Activated effector memory CD4-positive, alpha-beta T cell treated with anti-CD3 and anti-CD28 coated beads, Interleukin-2, amount 50 U/mL, for 16 hours (primary cell): ENCODE measurements around the gene MAP2K7.
"Not testable (repeated sequence)": the region's sequence is repeated elsewhere in the genome, so short reads cannot be mapped to it uniquely, and the experiment has no call there.

Source experiments
- DNase-seq: peaks from one replicate; pipeline ENCODE4 v3.0.0-alpha.2; 2020

The MAP2K7 gene

DNA sequence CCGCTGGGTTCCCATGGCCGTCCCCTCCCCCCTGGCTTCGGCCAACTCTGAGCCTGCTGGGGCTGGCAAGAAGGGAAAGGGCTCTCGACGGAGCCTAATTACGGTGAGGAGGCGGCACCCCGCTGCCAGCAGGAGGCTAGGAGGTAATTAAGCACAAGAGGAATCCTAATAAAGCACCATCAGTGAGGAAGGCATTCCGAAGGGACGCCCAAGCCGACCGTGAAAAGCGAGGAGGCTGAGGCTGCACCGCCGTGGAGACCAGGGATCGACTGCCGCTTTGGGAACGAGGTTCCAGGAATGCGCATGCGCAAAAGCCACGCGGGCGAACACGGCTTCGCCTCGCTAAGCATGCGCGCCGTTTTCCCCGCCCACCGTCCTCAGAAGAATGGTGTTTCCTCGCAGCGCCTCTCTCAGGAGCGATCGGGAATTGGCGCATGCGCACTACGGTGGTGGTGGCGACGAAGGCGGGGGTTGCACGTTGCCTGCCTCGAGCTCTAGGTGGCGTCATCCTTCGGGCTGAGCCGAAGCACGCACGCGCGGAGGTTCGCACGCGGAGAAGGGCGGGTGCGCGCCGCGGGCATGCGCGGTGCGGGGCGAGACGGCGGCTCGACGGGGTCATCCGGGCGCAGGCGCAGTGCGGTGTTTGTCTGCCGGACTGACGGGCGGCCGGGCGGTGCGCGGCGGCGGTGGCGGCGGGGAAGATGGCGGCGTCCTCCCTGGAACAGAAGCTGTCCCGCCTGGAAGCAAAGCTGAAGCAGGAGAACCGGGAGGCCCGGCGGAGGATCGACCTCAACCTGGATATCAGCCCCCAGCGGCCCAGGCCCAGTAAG, at the start of gene MAP2K7:
MAP2K7 (plus strand) TSS at position 634 of the 830 bp plus-strand sequence; CDS start at position 702, 68 bp downstream.
- peak; percentile 100 for DNase-seq

DNA sequence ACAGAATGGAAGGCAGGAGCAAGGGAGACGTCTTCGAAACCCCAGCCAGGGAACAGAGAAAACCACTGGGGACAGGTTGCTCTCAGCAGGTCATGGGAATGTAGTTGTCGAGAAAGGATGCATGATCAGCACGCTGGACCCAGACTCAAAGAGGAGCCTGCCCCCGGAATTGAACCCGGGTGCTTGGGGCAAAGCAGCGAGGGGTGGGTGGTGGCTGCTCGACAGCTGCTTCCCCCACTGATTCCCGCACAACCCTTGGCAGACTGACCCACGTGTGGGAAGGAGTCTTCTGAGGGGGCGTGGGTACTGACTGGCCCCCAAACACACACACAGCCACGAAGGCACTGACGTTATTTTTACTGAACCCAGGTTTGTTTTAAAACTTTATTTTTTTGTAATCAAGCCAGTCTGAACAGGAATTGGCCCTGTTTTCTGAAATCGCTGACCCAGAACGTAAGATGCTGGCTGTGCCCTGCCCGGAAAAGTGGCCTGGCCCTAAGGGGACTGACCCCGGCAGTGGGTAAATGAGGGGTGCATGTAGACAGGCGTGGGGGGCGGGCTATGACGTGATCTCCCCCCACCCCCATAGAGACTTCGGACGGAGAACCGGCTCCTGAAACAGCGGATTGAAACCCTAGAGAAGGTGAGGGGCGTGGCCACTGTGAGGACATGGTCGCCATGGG, 48.1 kb upstream of the MAP2K7 start:
- DNase-seq: no peak

DNA sequence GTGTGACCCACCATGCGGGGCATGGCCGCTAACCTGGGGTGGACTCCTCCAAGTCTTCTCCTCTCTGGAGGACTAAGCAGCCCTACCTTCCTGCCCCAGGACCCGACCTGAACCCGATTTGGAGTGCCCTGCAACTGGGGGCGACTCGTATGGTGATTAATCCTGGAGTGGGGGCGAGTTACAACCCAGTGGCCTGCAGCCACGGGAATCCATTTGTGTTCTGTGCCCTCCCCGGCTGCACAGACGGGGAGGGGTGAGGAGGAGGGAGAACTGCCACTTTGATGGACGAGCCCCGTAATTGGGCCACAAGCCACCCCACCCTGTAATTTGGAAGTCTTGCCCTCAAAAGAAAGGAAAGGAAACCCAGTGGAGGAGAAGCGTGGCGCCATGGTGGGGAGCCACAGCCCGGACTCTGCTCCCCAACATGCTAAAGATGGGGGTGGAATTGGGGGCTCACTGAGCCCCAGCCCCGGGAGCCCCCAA, 47.5 kb upstream of the MAP2K7 start:
- DNase-seq: no peak

DNA sequence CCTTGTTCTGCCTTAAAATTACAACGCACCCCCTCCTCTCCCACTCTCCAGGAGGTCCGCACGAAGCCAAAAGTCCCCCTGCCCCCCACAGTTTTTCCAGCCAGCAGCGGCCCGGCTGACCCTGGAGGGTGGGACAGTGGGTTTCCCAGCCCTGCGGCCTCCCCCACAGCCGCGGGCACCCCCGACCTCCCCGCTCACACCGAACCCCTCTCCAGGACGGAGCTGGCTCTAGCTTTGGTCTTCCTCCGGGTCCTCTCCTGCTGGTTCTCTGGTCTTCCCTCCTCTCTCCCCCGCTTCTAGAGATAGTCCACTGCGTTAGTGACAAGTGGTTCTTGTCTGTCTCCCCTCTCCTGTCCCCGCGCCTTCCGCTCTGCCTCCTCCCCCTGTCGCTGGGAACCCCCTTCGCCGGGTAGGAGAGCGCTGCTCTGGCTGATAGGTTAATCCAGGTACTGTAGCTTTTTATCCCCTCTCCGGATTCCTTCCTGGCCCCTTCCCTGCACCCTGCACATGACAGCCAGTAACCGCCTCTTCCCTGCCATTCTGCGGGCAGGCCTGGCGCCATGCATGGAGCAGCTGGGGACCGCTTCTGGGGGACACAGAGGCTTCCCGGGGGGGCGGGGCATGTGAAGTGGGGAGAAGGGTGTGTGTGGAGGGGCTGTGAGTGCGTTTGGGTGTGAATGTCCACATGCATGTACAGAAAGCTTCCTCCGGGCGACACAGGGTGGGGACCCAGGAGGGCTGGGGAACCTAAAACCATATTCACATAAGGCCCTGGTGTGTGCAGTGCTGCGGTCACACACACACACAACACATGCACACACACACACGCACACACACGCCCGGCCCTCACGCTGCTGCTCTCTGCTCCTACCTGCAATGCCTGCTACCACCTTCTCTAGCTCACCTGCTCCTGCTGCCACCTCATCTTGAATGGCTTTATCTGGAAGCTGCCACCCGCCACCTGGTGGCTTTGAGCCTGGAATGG, 46.7 kb upstream of the MAP2K7 start:
- DNase-seq: no peak

DNA sequence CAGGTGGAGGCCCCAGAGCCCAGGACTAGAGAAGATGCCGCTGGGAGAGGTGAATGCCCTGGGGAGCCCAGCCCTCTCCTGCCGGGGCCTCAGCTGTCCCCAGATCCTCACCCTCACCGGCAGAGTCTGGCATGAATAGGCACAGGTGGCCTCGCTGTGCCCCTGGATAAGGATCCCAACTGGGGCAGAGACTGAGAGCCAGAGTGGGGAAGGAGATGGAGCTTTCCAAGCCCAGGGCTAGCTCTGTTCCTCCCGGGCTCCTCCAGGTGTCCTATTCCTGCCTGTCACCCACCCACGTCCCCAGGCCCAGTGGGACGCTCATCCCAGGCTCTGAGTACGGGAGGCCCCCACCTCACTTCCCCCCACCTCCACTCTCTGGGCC, 46.0 kb upstream of the MAP2K7 start:
- DNase-seq: no peak

DNA sequence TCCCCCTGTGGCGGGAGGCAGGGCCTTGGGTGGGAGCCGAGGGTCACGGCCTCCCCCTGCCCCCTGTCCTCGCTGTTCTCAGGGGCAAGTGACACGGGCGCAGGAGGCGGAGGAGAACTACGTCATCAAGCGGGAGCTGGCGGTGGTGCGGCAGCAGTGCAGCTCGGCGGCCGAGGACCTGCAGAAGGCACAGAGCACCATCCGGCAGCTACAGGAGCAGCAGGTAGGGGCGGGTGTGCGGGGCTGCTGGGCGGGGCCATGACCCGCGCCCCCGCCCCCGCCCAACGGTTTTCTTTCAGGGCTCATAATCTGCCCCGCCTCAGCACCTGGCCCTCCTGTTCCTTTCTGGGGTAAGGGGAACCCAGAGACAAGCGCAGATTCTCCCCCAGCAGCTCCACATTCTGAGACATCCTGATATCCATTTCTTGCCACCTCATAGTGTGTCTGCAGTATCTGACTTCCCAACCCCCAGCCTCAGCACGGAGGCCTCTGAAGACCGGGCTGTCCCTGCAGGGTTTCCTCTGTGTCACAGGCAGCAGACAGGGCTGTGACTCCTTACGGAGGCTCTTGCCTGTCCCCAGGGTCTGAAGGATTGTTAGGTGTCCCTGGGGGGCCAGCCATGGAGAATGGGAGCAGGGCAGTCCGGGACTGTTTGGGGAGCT, 45.4 kb upstream of the MAP2K7 start:
- no peak for DNase-seq

DNA sequence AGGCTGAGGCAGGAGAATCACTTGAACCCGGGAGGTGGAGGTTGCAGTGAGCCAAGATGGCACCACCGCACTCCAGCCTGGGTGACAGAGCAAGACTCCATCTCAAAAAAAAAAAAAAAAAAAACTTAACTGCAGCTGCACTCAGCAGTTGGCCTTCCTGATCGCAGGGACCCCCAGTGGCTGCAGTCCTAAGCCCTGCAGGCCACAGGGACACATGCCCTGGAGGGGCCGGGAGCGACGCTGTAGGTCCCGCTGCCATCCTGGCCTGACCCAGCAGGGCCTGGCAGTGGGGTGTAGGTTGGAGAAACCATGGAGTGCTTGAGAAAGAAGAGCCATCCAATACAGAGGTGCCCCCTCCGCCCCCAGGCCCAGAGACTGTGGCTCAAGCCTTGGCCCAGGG, 44.6 kb upstream of the MAP2K7 start:
- not testable (repeated sequence) for DNase-seq

DNA sequence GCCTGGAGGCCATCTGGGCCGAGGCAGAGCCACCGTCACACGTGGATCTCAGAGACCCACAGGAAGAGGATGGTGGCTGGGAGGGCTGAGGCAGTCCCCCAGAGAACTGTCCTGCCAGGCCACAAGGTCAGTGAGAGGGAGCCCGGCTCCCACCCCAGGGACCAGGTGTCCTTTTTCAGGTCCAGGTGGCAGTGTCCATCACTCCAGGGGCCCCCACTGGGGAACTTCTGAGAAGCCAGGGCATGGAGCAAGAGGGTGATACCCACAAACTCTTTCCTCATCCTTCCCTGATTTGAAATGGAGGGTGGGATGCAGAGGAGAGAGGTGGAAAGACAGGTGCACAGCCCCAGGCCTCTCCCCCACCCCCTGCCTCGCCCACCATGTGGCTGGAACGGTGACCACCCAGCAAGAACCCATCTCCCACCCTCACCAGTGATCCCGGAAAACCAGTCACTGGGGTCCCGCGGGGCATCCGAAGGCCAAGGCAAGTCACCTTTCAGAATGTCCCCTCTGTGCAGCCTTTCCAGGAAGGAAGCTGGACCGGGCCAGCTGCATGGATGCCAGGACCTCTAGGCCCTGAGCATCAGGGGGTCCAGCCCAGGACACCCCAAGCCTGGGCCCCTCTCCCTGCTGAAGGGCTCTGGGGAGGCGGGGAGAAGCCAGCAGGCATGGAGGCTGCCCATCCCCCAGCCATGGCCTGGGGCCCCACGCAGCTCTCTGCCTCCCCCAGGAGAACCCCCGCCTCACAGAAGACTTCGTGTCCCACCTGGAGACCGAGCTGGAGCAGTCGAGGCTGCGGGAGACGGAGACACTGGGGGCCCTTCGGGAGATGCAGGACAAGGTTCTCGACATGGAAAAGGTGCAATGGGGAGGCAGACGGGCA, 43.6 kb upstream of the MAP2K7 start:
- no peak for DNase-seq

DNA sequence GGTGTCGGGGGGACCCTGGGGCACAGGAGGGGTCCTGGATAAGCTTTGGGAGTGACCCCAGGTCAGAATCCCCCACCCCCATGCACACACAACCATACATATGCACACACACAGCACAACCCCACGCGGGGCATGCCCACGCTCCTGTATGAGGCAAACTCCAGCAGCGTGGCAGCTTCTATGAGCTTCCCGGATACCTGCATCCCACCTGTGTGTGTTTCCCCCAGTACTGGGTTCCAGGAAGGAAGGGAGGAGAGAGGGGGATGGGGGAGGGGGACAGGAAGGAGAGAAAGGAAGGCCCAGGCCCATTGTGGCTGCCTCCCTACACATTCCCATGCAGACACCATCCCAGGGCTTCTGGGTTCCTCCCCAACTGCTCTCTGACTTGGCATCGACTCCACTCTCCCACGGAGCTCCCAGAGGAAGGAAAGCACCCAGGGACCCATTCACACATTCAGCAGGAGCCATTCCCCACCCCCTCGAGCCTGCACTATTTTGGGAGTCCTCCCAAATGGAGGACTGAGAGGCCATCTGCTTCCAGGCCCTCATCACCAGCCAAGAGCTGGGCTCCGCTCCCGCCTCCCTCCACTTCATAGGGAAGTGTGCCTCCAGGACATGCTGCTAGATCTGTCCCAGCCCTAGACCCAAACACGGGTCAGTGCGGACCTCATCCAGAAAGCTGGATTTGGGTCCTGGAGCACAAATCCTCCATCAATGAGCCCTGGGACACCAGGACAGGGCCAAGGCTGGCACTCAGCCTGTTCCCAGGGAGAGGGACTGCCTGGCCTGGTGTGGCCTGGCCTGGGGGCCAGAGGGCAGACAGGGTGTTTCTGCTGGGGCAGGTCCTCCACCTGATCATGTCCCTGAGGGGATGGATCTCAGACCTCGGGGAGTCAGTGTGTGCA, 42.7 kb upstream of the MAP2K7 start:
- no peak for DNase-seq

DNA sequence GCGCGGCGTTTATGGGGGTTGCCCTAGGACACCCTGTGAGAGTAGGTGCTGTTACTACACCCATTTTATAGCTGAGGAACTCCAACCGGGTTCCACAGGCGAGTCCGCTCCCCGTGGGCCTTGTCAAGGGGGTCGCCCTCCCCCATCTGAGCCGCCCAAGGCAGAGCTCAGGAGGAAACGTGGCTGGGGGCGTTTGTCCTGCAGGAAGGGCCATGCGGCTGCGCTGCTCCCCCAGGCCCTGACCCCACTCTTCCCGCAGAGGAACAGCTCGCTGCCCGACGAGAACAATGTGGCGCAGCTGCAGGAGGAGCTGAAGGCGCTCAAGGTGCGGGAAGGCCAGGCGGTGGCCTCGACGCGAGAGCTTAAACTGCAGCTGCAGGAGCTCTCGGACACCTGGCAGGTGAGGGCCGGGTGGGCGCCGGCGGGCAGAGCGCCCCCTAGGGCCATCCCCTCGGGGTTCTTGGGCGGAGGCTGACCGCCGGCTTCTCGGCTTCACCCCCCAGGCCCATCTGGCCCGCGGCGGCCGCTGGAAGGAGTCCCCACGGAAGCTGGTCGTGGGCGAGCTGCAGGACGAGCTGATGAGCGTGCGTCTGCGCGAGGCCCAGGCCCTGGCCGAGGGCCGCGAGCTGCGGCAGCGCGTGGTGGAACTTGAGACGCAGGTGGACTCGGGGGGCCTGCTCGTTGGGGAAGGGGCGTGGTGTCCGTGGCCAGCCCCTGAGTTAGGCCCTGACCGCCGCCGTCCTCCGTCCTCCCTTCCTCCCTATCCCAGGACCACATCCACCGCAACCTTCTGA, 41.9 kb upstream of the MAP2K7 start:
- no peak for DNase-seq

DNA sequence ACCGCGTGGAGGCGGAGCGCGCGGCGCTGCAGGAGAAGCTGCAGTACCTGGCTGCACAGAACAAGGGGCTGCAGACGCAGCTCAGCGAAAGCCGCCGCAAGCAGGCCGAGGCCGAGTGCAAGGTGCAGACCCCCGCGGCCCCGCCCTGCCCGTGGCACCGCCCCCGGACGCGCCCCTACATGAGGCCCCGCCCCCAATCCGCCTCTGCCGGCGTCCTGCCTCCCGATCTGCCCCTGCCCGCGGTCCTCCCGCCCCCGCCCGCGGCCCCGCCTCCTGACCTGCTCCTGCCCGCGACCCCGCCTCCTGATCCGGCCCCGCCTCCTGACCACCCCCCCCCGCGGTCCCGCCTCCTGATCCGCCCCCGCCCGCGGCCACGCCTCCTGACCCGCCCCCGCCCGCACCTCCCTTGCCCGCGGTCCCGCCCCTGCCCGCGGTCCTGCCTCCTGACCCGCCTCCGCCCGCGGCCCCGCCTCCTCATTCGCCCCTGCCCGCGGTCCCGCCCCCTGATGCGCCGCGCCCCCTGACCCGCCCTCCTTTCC, 41.2 kb upstream of the MAP2K7 start:
- DNase-seq: peak; percentile 88

DNA sequence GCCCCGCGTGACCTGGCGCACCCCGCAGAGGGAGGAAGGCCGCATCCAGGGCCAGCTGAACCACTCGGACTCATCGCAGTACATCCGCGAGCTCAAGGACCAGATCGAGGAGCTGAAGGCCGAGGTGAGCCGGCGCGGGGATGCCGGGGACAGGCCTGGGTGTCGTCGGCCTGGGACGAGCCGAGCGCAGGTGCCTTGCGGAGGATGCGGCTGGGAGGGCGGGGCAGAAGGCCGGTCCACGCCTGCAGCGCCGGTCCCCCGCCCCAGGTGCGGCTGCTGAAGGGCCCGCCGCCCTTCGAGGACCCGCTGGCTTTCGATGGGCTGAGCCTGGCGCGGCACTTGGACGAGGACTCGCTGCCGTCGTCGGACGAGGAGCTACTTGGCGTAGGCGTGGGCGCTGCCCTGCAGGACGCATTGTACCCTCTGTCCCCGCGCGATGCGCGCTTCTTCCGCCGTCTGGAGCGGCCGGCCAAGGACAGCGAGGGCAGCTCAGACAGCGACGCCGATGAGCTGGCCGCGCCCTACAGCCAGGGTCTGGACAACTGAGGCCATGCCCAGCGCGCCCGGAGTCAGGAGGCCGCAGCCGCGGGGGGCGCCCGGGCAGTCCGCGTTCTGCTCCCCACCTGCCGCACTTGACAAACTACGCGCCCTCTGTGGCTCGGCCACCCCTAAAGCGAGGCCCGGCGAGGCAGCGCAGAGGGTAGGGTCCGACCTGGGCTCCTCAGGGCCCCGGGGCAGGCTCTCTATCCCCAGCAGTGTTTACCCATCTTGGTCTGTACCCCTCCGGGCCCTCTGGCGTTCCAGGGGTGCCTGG, 40.3 kb upstream of the MAP2K7 start:
- no peak for DNase-seq

DNA sequence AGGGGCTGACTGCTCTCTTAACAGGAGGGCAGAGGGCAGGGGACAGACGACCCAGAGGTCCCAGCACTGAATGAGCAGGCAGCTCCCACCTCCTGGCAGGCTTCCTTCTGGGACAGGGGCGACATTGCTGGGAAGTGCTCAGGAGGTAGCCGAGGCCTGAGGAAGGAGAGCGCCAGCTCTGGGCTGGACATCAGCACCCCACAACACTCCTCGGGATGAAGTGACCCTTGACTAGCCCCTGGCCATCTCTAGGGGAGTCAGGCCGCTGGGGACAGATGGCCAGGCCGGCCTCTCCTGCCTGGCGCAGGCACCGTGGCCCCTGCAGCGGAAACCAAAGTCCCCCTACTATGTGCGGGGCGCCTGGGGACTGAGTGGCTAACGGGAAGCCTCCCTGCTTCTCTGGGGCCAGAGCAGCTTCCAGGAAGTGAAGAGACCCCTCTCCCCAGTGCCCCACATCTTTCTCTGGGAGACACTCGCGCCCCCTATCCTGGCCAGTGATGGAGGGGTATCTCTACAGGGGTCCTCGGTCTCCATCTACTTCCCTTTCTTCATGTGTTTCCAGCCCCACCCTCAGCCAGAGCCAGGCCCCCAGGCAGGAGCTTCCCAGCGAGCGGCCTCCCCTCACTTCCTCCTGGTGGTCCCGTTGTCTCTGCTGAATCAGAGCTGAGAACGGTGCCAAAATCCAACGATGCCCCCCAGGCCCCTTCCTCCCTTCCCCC, 39.5 kb upstream of the MAP2K7 start:
- no peak for DNase-seq

DNA sequence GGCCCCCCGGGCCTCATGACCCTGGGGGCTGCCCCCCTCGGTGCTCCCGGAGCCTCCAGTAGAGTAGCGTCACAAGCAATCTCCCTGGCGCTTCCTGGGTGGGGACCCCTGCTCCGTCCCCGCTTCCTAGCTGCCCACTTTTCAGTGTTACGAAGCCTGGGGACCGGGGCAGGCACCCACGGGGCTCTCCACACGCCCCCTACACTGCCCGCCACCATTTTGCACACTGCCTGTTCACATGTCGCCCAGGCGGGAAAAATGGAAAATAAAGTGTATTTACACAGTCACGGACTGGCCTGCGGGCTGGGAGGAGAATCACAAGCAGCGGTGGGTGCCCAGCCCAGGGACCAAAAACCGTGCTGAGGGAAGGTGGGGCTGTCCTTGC, 39.0 kb upstream of the MAP2K7 start:
- no peak for DNase-seq

DNA sequence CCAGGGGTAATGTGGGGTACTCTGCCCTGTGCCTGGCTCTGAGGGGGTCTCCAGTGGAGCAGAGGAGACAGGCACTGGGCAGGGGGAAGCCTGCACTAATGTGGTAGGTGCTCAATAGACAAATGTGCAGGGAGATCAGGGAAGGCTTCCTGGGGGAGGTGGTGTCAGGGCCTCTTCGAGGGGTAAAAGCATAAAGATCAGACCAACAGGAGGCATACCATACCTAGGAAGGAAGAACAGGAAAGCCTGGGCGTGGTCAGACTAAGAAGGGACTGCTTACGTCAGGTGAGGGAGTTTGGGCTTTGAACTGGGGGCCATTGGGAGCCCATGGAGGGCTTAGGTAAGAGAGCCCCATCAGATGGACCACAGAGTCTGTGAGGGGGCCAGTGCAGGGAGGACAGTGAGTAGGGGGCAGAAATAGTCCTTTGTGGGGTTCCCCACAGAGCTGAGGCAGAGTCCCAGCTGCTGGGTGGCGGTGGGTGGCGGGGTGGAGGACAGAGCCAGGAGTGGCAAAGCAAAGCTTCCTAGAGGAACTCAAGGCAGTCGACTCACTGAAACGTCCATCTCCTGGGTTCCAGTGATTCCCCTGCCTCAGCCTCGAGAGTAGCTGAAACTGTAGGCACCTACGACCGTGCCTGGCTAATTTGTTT, 38.3 kb upstream of the MAP2K7 start:
- no peak for DNase-seq

DNA sequence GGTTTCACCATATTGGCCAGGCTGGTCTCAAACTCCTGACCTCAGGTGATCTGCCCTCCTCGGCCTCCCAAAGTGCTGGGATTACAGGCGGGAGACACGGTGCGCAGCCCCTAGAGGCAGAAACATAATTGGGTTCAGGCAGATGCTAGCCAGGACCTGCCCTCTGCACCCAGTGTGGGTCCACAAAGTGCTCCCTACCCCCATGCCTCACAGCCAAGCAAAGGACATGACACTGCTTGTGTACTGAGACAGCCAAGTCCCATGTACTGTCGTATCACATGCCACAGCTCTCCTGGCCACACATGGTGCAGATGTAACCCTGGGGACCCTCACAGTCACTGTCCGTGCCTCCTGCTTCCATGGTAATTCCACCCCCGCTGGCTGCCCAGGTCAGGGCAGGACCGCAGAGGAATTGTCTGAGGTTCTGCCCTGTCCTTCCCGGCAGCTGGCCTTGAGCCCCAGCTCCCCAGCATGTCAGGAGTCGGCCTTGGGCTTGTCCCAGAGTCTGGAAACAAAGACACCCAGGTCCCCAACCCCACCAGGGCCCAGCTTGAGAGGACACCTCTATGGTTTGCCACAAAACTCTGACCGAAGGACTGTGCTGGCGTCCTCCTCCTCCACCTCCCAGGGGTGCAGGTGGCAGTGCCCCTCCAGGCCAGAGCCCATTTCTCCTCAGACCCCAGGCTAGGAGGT, 37.1 kb upstream of the MAP2K7 start:
- no peak for DNase-seq
